LNCaP clone FGC (cell line): Measurements from ENCODE around the gene CKAP5.

Experiments
- DNase-seq: peaks from one replicate; pipeline ENCODE4 v3.0.0-alpha.2; 2011; ENCODE audit warnings: low read depth
- H3K4me3 ChIP-seq: 2 replicates; pipeline ENCODE4 v1.5.1; 2011; ENCODE audit warnings: mild to moderate bottlenecking, low read depth, low read length, control low read depth
- TF ChIP-seq, protein P1 (sequence below): IDR thresholded peaks from 2 replicates; pipeline ENCODE4 v1.5.1; 2012; ENCODE audit warnings: mild to moderate bottlenecking; ENCODE audit not compliant: control insufficient read depth, insufficient read depth; ENCODE audit errors: extremely low read depth

Gene CKAP5

DNA sequence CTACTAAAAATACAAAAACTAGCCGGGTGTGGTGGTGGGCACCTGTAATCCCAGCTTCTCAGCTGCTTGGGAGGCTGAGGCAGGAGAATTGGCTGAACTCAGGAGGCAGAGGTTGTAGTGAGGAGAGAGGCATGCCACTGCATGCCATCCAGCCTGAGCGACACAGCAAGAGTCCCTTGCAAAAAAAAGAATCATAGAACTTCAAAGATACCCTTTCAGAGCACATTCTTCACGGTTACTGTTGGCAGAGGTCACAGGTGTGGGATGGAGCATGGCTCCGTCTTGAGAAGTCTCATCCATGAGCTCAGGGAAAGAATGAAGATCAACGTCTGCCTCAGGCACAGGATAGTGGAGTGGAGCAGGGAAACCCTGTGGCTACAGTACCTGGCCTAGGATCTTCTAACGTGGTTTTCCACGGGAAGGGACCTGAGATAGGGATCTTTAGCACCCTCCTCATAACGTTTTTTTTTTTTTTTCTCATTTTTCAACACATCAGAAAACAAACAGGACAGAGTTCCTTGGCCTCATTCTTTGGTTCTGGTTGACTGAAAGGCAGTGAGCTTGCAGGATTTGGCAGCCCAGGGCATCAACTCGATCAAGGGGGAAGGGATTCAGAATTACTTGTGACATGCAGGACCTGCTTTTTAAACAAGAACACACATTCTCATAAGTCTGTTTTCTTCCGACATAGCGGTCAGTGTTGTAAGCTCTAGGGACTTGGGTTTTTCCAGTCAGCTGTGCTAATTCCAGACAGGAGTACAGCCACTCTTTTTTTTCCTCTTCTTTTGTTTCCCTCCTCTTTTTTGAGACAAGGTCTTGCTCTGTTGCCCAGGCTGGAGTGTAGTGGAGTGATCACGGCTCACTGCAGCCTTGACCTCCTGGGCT lies 104.2 kb downstream of the CKAP5 start:
- TF ChIP-seq, protein P1, sequence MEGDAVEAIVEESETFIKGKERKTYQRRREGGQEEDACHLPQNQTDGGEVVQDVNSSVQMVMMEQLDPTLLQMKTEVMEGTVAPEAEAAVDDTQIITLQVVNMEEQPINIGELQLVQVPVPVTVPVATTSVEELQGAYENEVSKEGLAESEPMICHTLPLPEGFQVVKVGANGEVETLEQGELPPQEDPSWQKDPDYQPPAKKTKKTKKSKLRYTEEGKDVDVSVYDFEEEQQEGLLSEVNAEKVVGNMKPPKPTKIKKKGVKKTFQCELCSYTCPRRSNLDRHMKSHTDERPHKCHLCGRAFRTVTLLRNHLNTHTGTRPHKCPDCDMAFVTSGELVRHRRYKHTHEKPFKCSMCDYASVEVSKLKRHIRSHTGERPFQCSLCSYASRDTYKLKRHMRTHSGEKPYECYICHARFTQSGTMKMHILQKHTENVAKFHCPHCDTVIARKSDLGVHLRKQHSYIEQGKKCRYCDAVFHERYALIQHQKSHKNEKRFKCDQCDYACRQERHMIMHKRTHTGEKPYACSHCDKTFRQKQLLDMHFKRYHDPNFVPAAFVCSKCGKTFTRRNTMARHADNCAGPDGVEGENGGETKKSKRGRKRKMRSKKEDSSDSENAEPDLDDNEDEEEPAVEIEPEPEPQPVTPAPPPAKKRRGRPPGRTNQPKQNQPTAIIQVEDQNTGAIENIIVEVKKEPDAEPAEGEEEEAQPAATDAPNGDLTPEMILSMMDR, result no peak
- DNase-seq, result no peak
- no peak overlapping the region for H3K4me3 ChIP-seq

GRCh38 chr11:46738887-46739286 lies 107.2 kb downstream of the CKAP5 start:
- no peak overlapping the region for H3K4me3 ChIP-seq
- no peak for DNase-seq
- TF ChIP-seq, protein P1, result no peak

DNA sequence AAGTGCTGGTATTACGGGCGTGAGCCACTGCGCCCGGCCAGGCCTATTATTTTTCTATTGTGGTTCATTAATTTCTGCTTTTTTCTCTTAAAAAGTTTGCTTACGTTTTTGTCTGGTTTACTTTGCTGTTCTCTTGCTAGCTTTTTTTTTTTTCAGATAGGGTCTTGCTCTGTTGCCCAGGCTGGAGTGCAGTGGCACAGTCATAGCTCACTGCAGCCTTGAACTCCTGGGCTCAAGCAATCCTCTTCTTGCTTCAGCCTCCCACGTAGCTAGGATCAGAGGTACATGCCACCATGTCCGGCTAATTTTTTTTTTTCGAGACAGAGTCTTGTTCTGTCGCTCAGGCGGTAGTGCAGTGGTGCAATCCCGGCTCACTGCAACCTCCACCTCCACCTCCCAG lies 108.4 kb downstream of the CKAP5 start:
- no peak for DNase-seq
- TF ChIP-seq, protein P1, result no peak
- H3K4me3 ChIP-seq, result no peak overlapping the region

DNA sequence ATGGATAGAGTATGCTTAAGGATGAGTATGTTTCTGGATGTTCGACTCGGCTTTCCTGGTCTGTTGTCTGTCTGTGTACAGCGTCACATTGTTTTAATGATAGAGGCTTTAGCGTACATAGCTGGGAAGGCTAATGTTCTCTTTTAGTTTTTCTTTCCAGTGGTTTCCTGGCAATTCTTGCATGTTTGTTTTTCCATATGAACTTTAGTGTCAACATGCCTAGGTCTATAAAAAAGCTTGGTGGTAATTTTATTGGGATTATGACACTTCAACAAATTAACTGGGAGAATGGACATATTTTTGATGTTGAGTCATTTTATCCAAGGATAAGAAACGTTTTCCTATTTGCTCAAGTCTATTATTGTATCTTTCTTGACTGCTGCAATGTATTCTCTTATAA lies 109.5 kb downstream of the CKAP5 start:
- peak; percentile 67 for DNase-seq
- TF ChIP-seq, protein P1, result no peak
- H3K4me3 ChIP-seq, result no peak overlapping the region

GRCh38 chr11:46736146-46736545 lies 109.9 kb downstream of the CKAP5 start:
- TF ChIP-seq, protein P1, result no peak
- no peak for DNase-seq
- H3K4me3 ChIP-seq, result no peak overlapping the region

DNA sequence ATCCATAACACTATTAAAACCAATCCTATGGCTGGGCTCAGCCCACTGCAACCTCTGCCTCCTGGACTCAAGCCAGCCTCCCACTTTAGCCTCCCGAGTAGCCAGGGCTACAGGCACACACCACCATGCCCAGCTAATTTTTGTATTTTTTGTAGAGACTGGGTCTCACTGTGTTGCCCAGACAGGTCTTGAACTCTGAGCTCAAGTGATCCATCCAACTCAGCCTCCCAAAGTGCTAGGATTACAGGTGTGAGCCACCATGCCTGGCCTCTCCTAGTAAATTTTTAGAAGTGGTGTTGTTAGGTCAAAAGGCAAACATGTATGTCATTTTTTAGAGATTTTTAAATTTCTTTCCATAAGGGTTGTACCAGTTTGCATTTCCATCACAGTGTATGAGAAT lies 112.8 kb downstream of the CKAP5 start:
- H3K4me3 ChIP-seq, result no peak overlapping the region
- TF ChIP-seq, protein P1, result no peak
- no peak for DNase-seq

GRCh38 chr11:46731545-46731944 lies 114.5 kb downstream of the CKAP5 start:
- TF ChIP-seq, protein P1, result no peak

More at GRCh38 chr11:46731545-46731944, 114.5 kb downstream of the CKAP5 start:
- H3K4me3 ChIP-seq, result no peak overlapping the region
- DNase-seq, result no peak
